ENCODE results near the gene XRCC1. TPM values are rescaled to one million over a fixed set of nuclear protein-coding genes. Genes with fewer than 3 reads are reported as not detected.
"Not testable (repeated sequence)": the region's sequence is repeated elsewhere in the genome, so short reads cannot be mapped to it uniquely, and the experiment has no call there.

Gene XRCC1
- total RNA-seq, 2 experiments from 2014 or later, result 25.1 to 26.2 TPM

DNA sequence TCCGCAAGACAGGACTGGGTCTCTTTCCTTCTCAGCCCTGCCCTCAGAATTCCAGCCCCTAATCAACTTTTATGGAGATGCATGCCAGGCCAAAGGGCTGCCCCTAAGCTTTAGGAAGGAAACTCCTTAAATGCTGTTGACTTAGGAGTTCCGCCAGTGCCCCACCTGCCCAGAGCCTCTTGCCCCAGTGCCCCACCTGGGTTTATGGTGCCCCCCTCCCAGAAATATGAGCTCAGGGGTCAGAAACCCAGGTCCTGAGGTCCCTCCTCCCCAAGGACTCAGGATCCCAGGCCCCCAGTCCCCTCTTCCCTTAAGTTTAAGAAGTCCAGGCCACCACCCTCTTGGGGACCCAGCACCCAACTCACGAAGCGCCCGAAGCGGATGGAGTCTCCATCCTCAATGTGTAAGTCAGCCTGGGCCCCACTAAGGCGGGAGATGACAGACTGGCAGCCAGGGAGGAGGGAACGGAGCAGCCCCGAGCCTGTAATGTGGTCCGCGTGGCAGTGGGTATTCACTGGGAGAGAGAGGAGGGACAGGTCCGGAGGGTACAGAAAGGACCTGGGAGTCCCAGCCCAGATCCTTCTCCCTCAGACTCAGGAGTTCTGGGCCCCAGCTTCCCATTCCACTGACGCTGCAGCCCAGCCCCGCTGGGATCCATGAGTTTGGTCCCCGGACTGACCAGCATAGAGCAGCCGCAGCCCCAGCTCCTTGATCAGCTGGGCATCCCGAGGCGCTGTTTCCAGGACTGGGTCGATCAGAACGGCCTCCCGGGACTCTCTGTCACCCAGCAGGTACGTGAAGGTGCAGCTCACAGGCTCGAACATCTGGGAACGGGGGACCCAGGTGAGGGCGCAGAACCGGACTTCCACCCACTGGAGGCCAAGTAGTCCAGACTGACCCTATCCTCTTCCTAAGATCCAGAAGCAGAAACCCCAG, 49.2 kb downstream of the XRCC1 start:
- peak overlapping the region; percentile 77 for H3K4me3 Mint-ChIP-seq
- intact Hi-C loops (cut with DNase I, micrococcal nuclease), result loop anchor here (2.0 to 5.0 kb wide), 2 partner anchors 36 to 71 kb away; partner anchors contain the start of genes IRGQ (in 1 of the 2) and ZNF576 (in 1 of the 2)

DNA sequence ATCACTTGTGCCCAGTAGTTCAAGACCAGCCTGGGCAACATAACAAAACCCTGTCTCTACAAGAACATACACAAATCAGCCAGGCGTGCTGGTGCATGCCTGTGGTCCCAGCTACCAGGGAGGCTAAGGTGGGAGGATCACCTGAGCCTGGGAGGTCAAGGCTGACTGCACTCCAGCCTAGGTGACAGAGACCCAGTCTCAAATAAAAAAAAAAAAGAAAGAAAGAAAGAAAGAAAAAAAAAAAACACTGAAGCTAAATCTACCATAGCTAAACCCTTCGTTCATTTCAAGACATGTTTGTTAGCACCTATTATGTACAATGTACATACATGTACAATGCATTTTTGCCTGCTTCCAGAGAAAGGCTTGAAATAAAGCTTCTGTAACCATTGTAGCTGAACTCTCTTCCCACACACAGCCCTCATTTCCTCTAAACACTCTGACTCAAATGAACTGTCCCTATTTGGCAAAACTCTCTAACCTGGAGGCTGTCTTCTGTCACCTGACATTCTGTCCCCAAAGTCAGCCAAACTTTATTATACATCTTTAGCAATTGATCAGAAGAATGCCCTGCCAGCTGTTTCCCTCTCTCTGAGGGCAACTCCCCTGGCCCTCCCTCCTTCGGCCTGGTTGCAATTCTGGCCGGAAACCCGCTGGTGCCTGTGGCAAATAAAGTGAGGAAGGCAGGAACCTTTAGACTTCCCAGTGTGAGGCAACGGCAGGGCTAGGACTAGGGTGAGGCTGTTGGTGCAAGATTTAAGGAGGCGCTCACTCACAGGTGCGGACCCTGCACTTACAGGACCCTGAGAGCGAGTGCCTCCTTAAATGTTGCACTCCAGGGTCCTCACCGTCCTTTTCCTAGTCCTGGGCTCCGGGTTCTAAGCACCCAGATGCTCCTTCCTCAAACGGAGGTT, 50.1 kb downstream of the XRCC1 start:
- DNase-seq, result peak in 7 of 14 experiments; percentile 21 to 65 (median 54)
- CTCF ChIA-PET, result interaction anchor here (0.7 to 3.1 kb wide), 9 partner anchors 9 to 93 kb away, joined by 3 to 23 read pairs (median 5); partner anchors contain the start of genes IRGQ and ZNF576
- H3K27me3 Mint-ChIP-seq, result no peaks in the 10 kb centered on the region
- Histone ChIP-seq H3K4me3 (ENCODE audit: low read length) (peak overlapping the region; percentile 93), H3K9me3 (ENCODE audit: control insufficient read depth in 1 of 2, insufficient read depth in 1 of 2, low read length in 2 of 2) (no peaks in the 10 kb centered on the region), H3K36me3 (ENCODE audit: insufficient read depth, low read length) (peaks cover 4% of the 10 kb centered on the region), H3K27me3 (ENCODE audit: control insufficient read depth in 1 of 2, insufficient read depth in 2 of 2, low read length in 2 of 2) (no peaks in the 10 kb centered on the region), H3K27ac (ENCODE audit: low read depth in 1 of 2, low read length in 2 of 2) (peak overlapping the region; percentile 66 to 73), H3K4me1 (ENCODE audit: insufficient read depth, low read length) (peaks cover 31% of the 10 kb centered on the region)
- intact Hi-C loops (cut with DNase I, micrococcal nuclease), result loop anchor here (5.0 kb wide), 2 partner anchors 37 to 323 kb away; no protein-coding TSS in a partner anchor
- H3K36me3 Mint-ChIP-seq (ENCODE audit: low read depth), result peaks cover 4% of the 10 kb centered on the region
- POLR2A ChIA-PET, result interaction anchor here (0.8 to 3.0 kb wide), 11 partner anchors 8 to 93 kb away, joined by 3 to 21 read pairs (median 7); partner anchors contain the start of genes IRGQ, PHLDB3, ZNF575 and ZNF576
- peaks cover 28% of the 10 kb centered on the region for H3K4me1 Mint-ChIP-seq (ENCODE audit: low read depth)
- peak overlapping the region; percentile 77 for H3K4me3 Mint-ChIP-seq
- H3K27ac Mint-ChIP-seq, result peak overlapping the region; percentile 76
- ATAC-seq (ENCODE audit: poor library complexity), result peak; percentile 71
- TF ChIP-seq, protein P1, sequence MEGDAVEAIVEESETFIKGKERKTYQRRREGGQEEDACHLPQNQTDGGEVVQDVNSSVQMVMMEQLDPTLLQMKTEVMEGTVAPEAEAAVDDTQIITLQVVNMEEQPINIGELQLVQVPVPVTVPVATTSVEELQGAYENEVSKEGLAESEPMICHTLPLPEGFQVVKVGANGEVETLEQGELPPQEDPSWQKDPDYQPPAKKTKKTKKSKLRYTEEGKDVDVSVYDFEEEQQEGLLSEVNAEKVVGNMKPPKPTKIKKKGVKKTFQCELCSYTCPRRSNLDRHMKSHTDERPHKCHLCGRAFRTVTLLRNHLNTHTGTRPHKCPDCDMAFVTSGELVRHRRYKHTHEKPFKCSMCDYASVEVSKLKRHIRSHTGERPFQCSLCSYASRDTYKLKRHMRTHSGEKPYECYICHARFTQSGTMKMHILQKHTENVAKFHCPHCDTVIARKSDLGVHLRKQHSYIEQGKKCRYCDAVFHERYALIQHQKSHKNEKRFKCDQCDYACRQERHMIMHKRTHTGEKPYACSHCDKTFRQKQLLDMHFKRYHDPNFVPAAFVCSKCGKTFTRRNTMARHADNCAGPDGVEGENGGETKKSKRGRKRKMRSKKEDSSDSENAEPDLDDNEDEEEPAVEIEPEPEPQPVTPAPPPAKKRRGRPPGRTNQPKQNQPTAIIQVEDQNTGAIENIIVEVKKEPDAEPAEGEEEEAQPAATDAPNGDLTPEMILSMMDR (IDR thresholded peaks at IDR 0.05), result no peak
- no peaks in the 10 kb centered on the region for H3K9me3 Mint-ChIP-seq

More for the DNA sequence above, 49.2 kb downstream of the XRCC1 start:
- Mint-ChIP-seq H3K36me3 (ENCODE audit: low read depth) (peaks cover 4% of the 10 kb centered on the region), H3K4me1 (ENCODE audit: low read depth) (peaks cover 28% of the 10 kb centered on the region), H3K27me3 (no peaks in the 10 kb centered on the region), H3K9me3 (no peaks in the 10 kb centered on the region), H3K27ac (peak overlapping the region; percentile 76)
- Histone ChIP-seq H3K4me3 (ENCODE audit: low read length) (peak overlapping the region; percentile 93), H3K9me3 (ENCODE audit: control insufficient read depth in 1 of 2, insufficient read depth in 1 of 2, low read length in 2 of 2) (no peaks in the 10 kb centered on the region), H3K4me1 (ENCODE audit: insufficient read depth, low read length) (peaks cover 31% of the 10 kb centered on the region), H3K27ac (ENCODE audit: low read depth in 1 of 2, low read length in 2 of 2) (peak overlapping the region; percentile 66 to 73), H3K27me3 (ENCODE audit: control insufficient read depth in 1 of 2, insufficient read depth in 2 of 2, low read length in 2 of 2) (no peaks in the 10 kb centered on the region), H3K36me3 (ENCODE audit: insufficient read depth, low read length) (peaks cover 2% of the 10 kb centered on the region)
- TF ChIP-seq, protein P1 (IDR thresholded peaks at IDR 0.05), result no peak
- POLR2A ChIA-PET, result interaction anchor here (1.2 to 3.0 kb wide), 7 partner anchors 7 to 87 kb away, joined by 4 to 21 read pairs (median 7); partner anchors contain the start of genes IRGQ, PHLDB3, ZNF575 and ZNF576
- CTCF ChIA-PET, result interaction anchor here (1.5 to 3.1 kb wide), 4 partner anchors 9 to 79 kb away, joined by 3 to 23 read pairs (median 13); partner anchors contain the start of genes IRGQ and ZNF576
- peak in 6 of 14 experiments; percentile 15 to 48 (median 40) for DNase-seq
- ATAC-seq (ENCODE audit: poor library complexity), result peak; percentile 34

DNA sequence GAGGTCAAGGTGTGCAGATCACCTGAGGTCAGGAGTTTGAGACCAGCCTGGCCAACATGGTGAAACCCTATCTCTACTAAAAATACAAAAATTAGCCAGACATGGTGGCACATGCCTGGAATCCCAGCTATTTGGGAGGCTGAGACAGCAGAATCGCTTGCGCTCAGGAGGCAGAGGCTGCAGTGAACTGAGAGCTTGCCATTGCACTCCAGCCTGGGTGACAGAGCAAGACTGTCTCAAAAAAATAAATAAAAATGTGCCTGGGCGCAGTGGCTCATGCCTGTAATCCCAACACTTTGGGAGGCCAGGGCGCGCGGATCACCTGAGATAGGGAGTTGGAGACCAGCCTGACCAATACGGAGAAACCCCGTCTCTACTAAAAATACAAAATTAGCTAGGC, 51.6 kb downstream of the XRCC1 start:
- not testable (repeated sequence) for H3K36me3 ChIP-seq (ENCODE audit: insufficient read depth, low read length); H3K27me3 Mint-ChIP-seq; H3K9me3 ChIP-seq (ENCODE audit: control insufficient read depth in 1 of 2, insufficient read depth in 1 of 2, low read length in 2 of 2); H3K4me3 Mint-ChIP-seq; H3K27ac Mint-ChIP-seq; DNase-seq; H3K36me3 Mint-ChIP-seq (ENCODE audit: low read depth); ATAC-seq (ENCODE audit: poor library complexity); H3K27me3 ChIP-seq (ENCODE audit: control insufficient read depth in 1 of 2, insufficient read depth in 2 of 2, low read length in 2 of 2); H3K9me3 Mint-ChIP-seq; H3K27ac ChIP-seq (ENCODE audit: low read depth in 1 of 2, low read length in 2 of 2); H3K4me3 ChIP-seq (ENCODE audit: low read length)
- H3K4me1 ChIP-seq (ENCODE audit: insufficient read depth, low read length), result peaks cover 38% of the 10 kb centered on the region
- intact Hi-C loops (cut with DNase I, micrococcal nuclease), result loop anchor here in 1 of 2 experiments (5.0 kb wide), 1 partner anchor 321 kb away; no protein-coding TSS in a partner anchor
- ChIA-PET POLR2A (interaction anchor here (1.6 kb wide), 1 partner anchor 91 kb away, joined by 8 read pairs; no protein-coding TSS in a partner anchor), CTCF (interaction anchor here (0.5 to 3.1 kb wide), 4 partner anchors 12 to 77 kb away, joined by 3 to 23 read pairs (median 13); partner anchors contain the start of genes IRGQ and ZNF576)
- peaks cover 35% of the 10 kb centered on the region for H3K4me1 Mint-ChIP-seq (ENCODE audit: low read depth)

Data from CD4-positive, alpha-beta T cell (primary cell).